ENCODE results near the gene PRSS22. TPM values are rescaled to one million over a fixed set of nuclear protein-coding genes. Genes with fewer than 3 reads are reported as not detected.

PRSS22 gene
- total RNA-seq, 1 donor from 2014 or later, result 15.3 TPM

DNA sequence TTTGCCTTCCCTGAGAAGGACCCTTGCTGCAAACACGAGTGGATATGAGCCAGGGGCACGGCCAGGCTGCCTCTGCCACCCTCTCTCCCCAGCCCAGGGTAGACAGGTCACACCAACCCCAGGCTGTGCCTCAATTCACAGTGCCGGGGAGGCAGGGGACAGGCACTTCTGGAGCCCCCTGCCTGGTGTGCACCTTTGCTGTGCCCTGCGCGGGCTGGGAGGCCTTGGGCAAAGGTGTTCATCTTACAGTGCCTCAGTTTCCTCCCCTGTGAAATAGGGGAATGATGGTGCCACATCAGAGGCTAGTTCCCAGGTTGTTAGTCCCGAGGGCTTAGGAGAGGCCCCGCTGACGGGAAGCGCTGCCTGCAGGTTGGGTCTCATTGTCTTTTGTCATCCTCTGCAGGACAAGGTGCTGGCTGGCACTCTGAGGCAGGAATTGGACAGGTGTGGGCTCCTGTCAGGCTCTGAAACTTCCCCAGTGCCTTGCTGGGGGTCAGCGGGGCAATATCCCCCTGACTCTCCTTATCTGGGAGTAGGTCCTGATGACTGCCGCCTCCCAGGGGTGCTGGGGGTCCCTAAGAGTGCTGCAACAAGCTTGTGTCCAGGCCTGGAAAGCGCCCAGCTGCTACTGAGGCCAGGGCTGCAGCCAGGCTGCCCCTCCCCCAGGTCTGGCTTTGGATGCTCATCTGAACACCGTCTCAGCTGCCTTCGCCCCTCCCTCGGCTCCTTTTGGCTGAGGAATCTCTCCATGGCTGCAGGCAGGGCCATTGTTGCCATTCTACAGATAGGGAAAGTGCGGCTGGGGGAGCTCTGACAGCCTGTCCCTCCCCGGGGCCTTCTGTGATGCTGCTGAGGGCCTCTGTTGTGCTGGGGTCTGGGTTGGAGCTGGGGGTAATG, 37.8 kb downstream of the PRSS22 start:
- Histone ChIP-seq H3K4me3 (no peak overlapping the region), H3K27me3 (ENCODE audit: low read depth) (peaks cover 15% of the 10 kb centered on the region), H3K9me3 (no peaks in the 10 kb centered on the region), H3K4me1 (no peaks in the 10 kb centered on the region), H3K27ac (no peak overlapping the region), H3K36me3 (no peaks in the 10 kb centered on the region)
- DNase-seq (peak; percentile 40), ATAC-seq (no peak)
- TF ChIP-seq, protein P1, sequence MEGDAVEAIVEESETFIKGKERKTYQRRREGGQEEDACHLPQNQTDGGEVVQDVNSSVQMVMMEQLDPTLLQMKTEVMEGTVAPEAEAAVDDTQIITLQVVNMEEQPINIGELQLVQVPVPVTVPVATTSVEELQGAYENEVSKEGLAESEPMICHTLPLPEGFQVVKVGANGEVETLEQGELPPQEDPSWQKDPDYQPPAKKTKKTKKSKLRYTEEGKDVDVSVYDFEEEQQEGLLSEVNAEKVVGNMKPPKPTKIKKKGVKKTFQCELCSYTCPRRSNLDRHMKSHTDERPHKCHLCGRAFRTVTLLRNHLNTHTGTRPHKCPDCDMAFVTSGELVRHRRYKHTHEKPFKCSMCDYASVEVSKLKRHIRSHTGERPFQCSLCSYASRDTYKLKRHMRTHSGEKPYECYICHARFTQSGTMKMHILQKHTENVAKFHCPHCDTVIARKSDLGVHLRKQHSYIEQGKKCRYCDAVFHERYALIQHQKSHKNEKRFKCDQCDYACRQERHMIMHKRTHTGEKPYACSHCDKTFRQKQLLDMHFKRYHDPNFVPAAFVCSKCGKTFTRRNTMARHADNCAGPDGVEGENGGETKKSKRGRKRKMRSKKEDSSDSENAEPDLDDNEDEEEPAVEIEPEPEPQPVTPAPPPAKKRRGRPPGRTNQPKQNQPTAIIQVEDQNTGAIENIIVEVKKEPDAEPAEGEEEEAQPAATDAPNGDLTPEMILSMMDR (IDR thresholded peaks at IDR 0.05), result no peak
- intact Hi-C loops (cut with DNase I), result no loop called here

DNA sequence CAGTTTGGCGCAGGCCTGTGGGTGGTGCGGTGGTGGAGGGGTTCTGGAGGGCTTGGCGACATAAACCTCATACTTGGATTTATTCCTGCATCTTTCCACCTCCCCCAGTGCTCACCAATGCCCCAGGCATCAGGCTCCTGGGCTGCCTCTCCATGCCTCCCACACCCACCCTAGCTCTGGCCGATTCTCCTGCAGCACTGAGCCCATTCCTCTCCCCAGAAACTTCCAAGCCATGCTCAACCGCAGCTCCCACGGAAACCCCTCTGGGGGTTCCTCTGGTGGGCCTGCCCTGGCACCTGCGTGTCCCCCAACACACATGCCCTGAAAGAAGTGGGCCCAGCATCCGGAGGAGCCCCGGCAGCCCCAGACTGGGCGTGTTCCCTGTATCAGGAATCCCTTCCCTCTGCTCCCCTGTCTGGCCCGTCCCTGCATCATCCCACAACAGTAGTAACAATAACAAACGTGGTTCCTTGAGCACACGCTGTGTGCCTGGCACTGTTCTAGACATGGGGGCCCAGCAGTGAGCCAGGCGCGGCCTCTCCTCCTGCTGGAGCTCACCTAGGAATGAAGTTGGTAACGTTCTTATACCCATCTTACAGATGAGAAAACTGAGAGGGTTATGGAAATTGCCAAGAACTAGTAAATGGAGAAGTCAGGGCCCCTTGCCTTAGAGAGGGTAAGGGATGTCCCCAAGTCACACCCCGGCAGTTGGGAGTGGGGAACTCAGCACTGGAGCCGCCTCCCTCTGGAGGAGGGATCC, 38.6 kb downstream of the PRSS22 start:
- Histone ChIP-seq H3K36me3 (no peaks in the 10 kb centered on the region), H3K27me3 (ENCODE audit: low read depth) (peaks cover 18% of the 10 kb centered on the region), H3K4me3 (no peak overlapping the region), H3K4me1 (no peaks in the 10 kb centered on the region), H3K27ac (no peak overlapping the region), H3K9me3 (no peaks in the 10 kb centered on the region)
- DNase-seq, result peak; percentile 16
- TF ChIP-seq, protein P1 (IDR thresholded peaks at IDR 0.05), result no peak
- intact Hi-C loops (cut with DNase I), result no loop called here
- no peak for ATAC-seq

DNA sequence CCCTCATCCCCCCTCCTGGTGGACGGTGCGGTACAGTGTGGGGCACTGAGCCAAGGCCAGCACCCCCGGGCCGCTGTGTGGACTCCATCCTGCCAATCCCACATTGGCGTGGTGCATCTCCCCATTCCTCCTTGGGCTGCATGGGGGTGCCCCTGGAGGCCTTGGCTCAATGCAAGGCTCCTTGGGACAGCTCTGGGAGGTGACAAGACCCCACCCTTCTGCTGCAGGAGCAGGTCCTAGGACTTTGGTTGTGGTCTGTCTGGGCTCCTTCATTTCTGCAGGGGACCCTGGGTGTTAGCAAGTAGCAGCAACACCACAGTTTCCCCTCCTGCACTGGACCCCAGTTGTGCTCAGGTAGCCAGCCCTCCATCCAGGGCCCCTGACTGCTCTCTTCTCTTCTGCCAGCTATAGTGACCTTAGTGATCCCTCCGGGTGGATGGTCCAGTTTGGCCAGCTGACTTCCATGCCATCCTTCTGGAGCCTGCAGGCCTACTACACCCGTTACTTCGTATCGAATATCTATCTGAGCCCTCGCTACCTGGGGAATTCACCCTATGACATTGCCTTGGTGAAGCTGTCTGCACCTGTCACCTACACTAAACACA, 39.6 kb downstream of the PRSS22 start:
- no peak overlapping the region for H3K27ac ChIP-seq
- no peaks in the 10 kb centered on the region for H3K9me3 ChIP-seq
- TF ChIP-seq, protein P1 (IDR thresholded peaks at IDR 0.05), result no peak
- peaks cover 22% of the 10 kb centered on the region for H3K27me3 ChIP-seq (ENCODE audit: low read depth)
- DNase-seq (peak; percentile 29), ATAC-seq (no peak)
- no peak overlapping the region for H3K4me3 ChIP-seq
- H3K36me3 ChIP-seq, result no peaks in the 10 kb centered on the region
- intact Hi-C loops (cut with DNase I), result no loop called here
- H3K4me1 ChIP-seq, result no peaks in the 10 kb centered on the region

DNA sequence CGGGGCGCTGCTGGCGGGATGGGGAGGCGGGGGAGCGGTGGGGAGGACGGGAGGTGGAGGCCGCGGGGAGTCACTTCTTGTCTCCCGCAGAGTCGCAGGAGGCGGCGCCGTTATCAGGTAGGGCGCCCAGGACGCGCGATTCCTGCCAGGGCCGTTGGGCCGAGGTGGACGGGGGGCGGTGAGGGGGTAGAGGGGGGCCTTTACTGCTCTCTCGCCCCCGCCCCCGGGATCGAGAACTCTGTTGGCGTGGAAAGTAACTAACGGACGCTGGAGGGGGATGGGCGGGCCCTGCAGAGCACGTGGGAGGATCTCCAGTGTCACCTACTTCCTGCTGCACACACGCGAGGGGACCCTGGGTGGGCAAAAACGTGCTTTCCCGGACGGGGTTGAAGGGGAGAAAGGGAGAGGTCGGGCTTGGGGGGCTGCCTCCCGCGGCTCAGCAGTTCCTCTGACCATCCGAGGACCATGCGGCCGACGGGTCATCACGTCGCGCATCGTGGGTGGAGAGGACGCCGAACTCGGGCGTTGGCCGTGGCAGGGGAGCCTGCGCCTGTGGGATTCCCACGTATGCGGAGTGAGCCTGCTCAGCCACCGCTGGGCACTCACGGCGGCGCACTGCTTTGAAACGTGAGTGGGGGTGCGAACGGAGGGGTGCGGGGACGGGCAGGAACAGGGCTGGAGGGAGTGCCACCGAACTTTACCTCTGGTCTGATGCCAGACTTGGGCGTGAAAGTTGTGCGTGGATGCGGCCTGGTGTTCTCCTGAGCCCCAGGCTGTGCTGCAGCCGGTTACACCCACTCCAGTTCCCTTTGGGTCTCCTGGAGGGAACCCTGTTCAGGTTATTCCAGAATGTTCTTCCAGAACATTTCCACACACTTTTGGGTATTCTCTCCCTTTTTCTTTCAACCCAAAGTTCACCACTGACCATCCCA, 40.4 kb downstream of the PRSS22 start:
- Histone ChIP-seq H3K4me1 (no peaks in the 10 kb centered on the region), H3K9me3 (no peaks in the 10 kb centered on the region), H3K27ac (no peak overlapping the region), H3K36me3 (no peaks in the 10 kb centered on the region), H3K4me3 (peak overlapping the region; percentile 19), H3K27me3 (ENCODE audit: low read depth) (peaks cover 26% of the 10 kb centered on the region)
- DNase-seq, result peak; percentile 46
- intact Hi-C loops (cut with DNase I), result no loop called here
- TF ChIP-seq, protein P1 (IDR thresholded peaks at IDR 0.05), result no peak
- no peak for ATAC-seq

Measured in lower lobe of right lung (tissue), 2 donors.